ENCODE data around the gene PVALB. TPM values are rescaled to one million over a fixed set of nuclear protein-coding genes. Genes with fewer than 3 reads are reported as not detected.

Gene PVALB
- polyA plus RNA-seq, 2 of the 4 experiments (the other 2 are of a cell fraction), result not detected

GRCh38 chr22:36863979-36864378, 47.1 kb upstream of the PVALB start:
- no peak for FAIRE-seq
- Histone ChIP-seq H3K4me1 (no peaks in the 10 kb centered on the region), H3K27ac (no peak overlapping the region), H3K4me2 (no peak overlapping the region), H3K4me3 (no peak overlapping the region), H3K9me3 (no peaks in the 10 kb centered on the region)
- no peak for ATAC-seq
- 60% methylated on average over 6 of the region's 6 CpGs for WGBS (ENCODE audit: missing lambda C conversion rate)
- ChIA-PET CTCF (no interaction called here), POLR2A (no interaction called here)
- no peak for TF ChIP-seq HOXB13 (CRISPR knock-in tag; IDR thresholded peaks at IDR 0.05; ENCODE audit: low read depth)
- no peak for TF ChIP-seq POLR2A (IDR thresholded peaks at IDR 0.05; ENCODE audit: low read length)
- TF ChIP-seq JUNB (IDR thresholded peaks at IDR 0.05), result no peak
- no peak for TF ChIP-seq NFE2L2 (conservative IDR thresholded peaks at IDR 0.05; ENCODE audit: low read length)
- TF ChIP-seq TFCP2L1 (CRISPR knock-in tag; IDR thresholded peaks at IDR 0.05), result no peak
- TF ChIP-seq TP53 (CRISPR knock-in tag; IDR thresholded peaks at IDR 0.05), result no peak
- no peak for TF ChIP-seq HOXB5 (CRISPR knock-in tag; IDR thresholded peaks at IDR 0.05)
- TF ChIP-seq RAD21 (conservative IDR thresholded peaks at IDR 0.05 in 1 of 2, IDR thresholded peaks at IDR 0.05 in 1 of 2), result no peak
- no peak for TF ChIP-seq EHF (CRISPR knock-in tag; IDR thresholded peaks at IDR 0.05)
- TF ChIP-seq MAFK (IDR thresholded peaks at IDR 0.05; ENCODE audit: partially characterized antibody), result no peak
- TF ChIP-seq ZSCAN20 (CRISPR knock-in tag; IDR thresholded peaks at IDR 0.05), result no peak
- TF ChIP-seq CEBPB (IDR thresholded peaks at IDR 0.05), result no peak
- no peak for TF ChIP-seq POLR2AphosphoS2 (conservative IDR thresholded peaks at IDR 0.05; ENCODE audit: low read length)
- no peak for TF ChIP-seq HMGXB4 (CRISPR knock-in tag; IDR thresholded peaks at IDR 0.05; ENCODE audit: borderline replicate concordance)
- TF ChIP-seq HDAC2 (IDR thresholded peaks at IDR 0.05), result no peak
- TF ChIP-seq ATOH8 (CRISPR knock-in tag; IDR thresholded peaks at IDR 0.05; ENCODE audit: low read depth), result no peak
- TF ChIP-seq JUN (IDR thresholded peaks at IDR 0.05), result no peak
- DNase-seq (ENCODE audit: low read depth in 1 of 2, low spot score in 1 of 2), result no peak

GRCh38 chr22:36863281-36863680, 46.4 kb upstream of the PVALB start:
- POLR2A ChIA-PET, result no interaction called here
- WGBS (ENCODE audit: missing lambda C conversion rate), result 85% methylated on average over 8 of the region's 11 CpGs
- TF ChIP-seq CBX8 (IDR thresholded peaks at IDR 0.05) (no peak), HOXA7 (CRISPR knock-in tag; IDR thresholded peaks at IDR 0.05) (no peak), MAX (IDR thresholded peaks at IDR 0.05) (no peak)
- Histone ChIP-seq H3K4me2 (no peak overlapping the region), H3K4me3 (no peak overlapping the region), H3K4me1 (no peaks in the 10 kb centered on the region), H3K27ac (no peak overlapping the region), H3K9me3 (no peaks in the 10 kb centered on the region)
- CTCF ChIA-PET, result no interaction called here
- no peak for DNase-seq (ENCODE audit: low read depth in 1 of 2, low spot score in 1 of 2)
- ATAC-seq, result no peak
- FAIRE-seq, result no peak

- Histone ChIP-seq H3K4me2 (no peak overlapping the region), H3K4me1 (no peaks in the 10 kb centered on the region), H3K4me3 (no peak overlapping the region), H3K9me3 (no peaks in the 10 kb centered on the region), H3K27ac (no peak overlapping the region)
- CTCF ChIA-PET, result interaction anchor here (0.7 to 1.0 kb wide), 4 partner anchors 80 to 156 kb away, joined by 3 to 4 read pairs (median 3); no protein-coding TSS in a partner anchor
- 79% methylated on average over 15 of the region's 26 CpGs for WGBS (ENCODE audit: missing lambda C conversion rate)
- ATAC-seq (no peak), DNase-seq (ENCODE audit: low read depth in 1 of 2, low spot score in 1 of 2) (no peak), FAIRE-seq (no peak)
- no peak for TF ChIP-seq FOSL2 (IDR thresholded peaks at IDR 0.05)
- no peak for TF ChIP-seq FOSL2 (CRISPR knock-in tag; IDR thresholded peaks at IDR 0.05)
- no peak for TF ChIP-seq JUN (IDR thresholded peaks at IDR 0.05)
- no peak for TF ChIP-seq BCL3 (IDR thresholded peaks at IDR 0.05)
- TF ChIP-seq ESRRA (IDR thresholded peaks at IDR 0.05; ENCODE audit: borderline replicate concordance, low read length), result no peak
- no peak for TF ChIP-seq JUNB (IDR thresholded peaks at IDR 0.05)
- no peak for TF ChIP-seq PHF8 (IDR thresholded peaks at IDR 0.05; ENCODE audit: borderline replicate concordance, low read depth)
- no peak for TF ChIP-seq NR3C1 (IDR thresholded peaks at IDR 0.05)
- TF ChIP-seq RAD21 (conservative IDR thresholded peaks at IDR 0.05 in 1 of 2, IDR thresholded peaks at IDR 0.05 in 1 of 2), result no peak
- POLR2A ChIA-PET, result no interaction called here
These were observed 45.7 kb upstream of the PVALB start for GRCh38 chr22:36862251-36863242.

All from A549 (cell line).